T1000 (cell line): ENCODE results near the gene TNFAIP8.

Experiments used
- DNase-seq: peaks from one replicate; lab custom pipeline; 2025; ENCODE audit warnings: mixed read lengths; lab: John Stamatoyannopoulos, UW

The TNFAIP8 gene

GRCh38 chr5:119355685-119356611, at the start of gene TNFAIP8:
TSS of gene TNFAIP8 (plus strand) at chr5:119356019. CDS start at chr5:119356091, 72 bp downstream.
- peak; percentile 33 for DNase-seq

- no peak for DNase-seq
Observed at GRCh38 chr5:119307170-119307569, 48.6 kb upstream of the TNFAIP8 start.

GRCh38 chr5:119309326-119309725, 46.5 kb upstream of the TNFAIP8 start:
- DNase-seq = no peak

GRCh38 chr5:119311688-119312087, 44.1 kb upstream of the TNFAIP8 start:
- no peak for DNase-seq

- no peak for DNase-seq
Observed at GRCh38 chr5:119312403-119312802, 43.4 kb upstream of the TNFAIP8 start.

GRCh38 chr5:119313197-119313596, 42.6 kb upstream of the TNFAIP8 start:
- no peak for DNase-seq

GRCh38 chr5:119313658-119314605, 41.9 kb upstream of the TNFAIP8 start:
- no peak for DNase-seq

- no peak for DNase-seq
Observed at GRCh38 chr5:119315516-119315949, 40.3 kb upstream of the TNFAIP8 start.

- DNase-seq = no peak
Observed at GRCh38 chr5:119316086-119316485, 39.7 kb upstream of the TNFAIP8 start.

GRCh38 chr5:119316906-119317305, 38.9 kb upstream of the TNFAIP8 start:
- DNase-seq = no peak

GRCh38 chr5:119318256-119318894, 37.4 kb upstream of the TNFAIP8 start:
- no peak for DNase-seq

- no peak for DNase-seq
Observed at GRCh38 chr5:119319401-119319800, 36.4 kb upstream of the TNFAIP8 start.

- no peak for DNase-seq
Observed at GRCh38 chr5:119319890-119320289, 35.9 kb upstream of the TNFAIP8 start.

- DNase-seq = no peak
Observed at GRCh38 chr5:119321569-119322311, 34.1 kb upstream of the TNFAIP8 start.

- no peak for DNase-seq
Observed at GRCh38 chr5:119322312-119322947, 33.4 kb upstream of the TNFAIP8 start.

- DNase-seq = no peak
Observed at GRCh38 chr5:119322948-119323537, 32.8 kb upstream of the TNFAIP8 start.

GRCh38 chr5:119323601-119324000, 32.2 kb upstream of the TNFAIP8 start:
- DNase-seq = no peak

GRCh38 chr5:119324842-119325241, 31.0 kb upstream of the TNFAIP8 start:
- no peak for DNase-seq

GRCh38 chr5:119327018-119327417, 28.8 kb upstream of the TNFAIP8 start:
- DNase-seq = no peak
